Fibroblast of lung (primary cell): ENCODE data around the gene FRMD4A. TPM values are rescaled to one million over a fixed set of nuclear protein-coding genes. Genes with fewer than 3 reads are reported as not detected.

Experiments
- DNase-seq, 2 donors: peaks; one replicate each; pipeline versions ENCODE4 v3.0.0 to v3.0.0-alpha.2; 2010; ENCODE audit warnings: low read depth in 2 of 2
- H2AFZ ChIP-seq: 2 replicates; pipeline ENCODE4 v1.5.1; 2012; ENCODE audit warnings: low read length, control low read depth, inconsistent platforms
- H3K27ac ChIP-seq: 2 replicates; pipeline ENCODE4 v1.5.1; 2011; ENCODE audit warnings: low read length, control low read depth; ENCODE audit not compliant: insufficient read depth
- H3K27me3 ChIP-seq: 2 replicates; pipeline ENCODE4 v1.5.1; 2011; ENCODE audit warnings: mild to moderate bottlenecking, low read length; ENCODE audit not compliant: control insufficient read depth, insufficient read depth
- H3K36me3 ChIP-seq: 2 replicates; pipeline ENCODE4 v1.5.1; 2011; ENCODE audit warnings: low read length; ENCODE audit not compliant: control insufficient read depth, insufficient read depth
- H3K4me1 ChIP-seq: 2 replicates; pipeline ENCODE4 v1.5.1; 2011; ENCODE audit warnings: low read length; ENCODE audit not compliant: control insufficient read depth, insufficient read depth; ENCODE audit errors: extremely low read depth
- H3K4me2 ChIP-seq: 2 replicates; pipeline ENCODE4 v1.5.1; 2011; ENCODE audit warnings: low read length, control low read depth; ENCODE audit not compliant: insufficient read depth; ENCODE audit errors: extremely low read depth
- H3K4me3 ChIP-seq, 4 experiments: fragments of 200-600 bp in 1 of 4; sonication (generic) in 1 of 4; replicated peaks in 1 of 4; 2 replicates each; pipeline ENCODE4 v1.5.1; 2011 to 2016; ENCODE audit warnings: low read length in 4 of 4, low read depth in 3 of 4, mild to moderate bottlenecking in 3 of 4, control low read depth in 2 of 4, inconsistent platforms in 1 of 4, mixed read lengths in 1 of 4; ENCODE audit not compliant: insufficient read depth in 1 of 4; ENCODE audit errors: control extremely low read depth in 1 of 4
- H3K79me2 ChIP-seq: 2 replicates; pipeline ENCODE4 v1.5.1; 2012; ENCODE audit warnings: mild to moderate bottlenecking, low read length, inconsistent platforms; ENCODE audit not compliant: control insufficient read depth, insufficient read depth
- H3K9ac ChIP-seq: 2 replicates; pipeline ENCODE4 v1.5.1; 2011; ENCODE audit warnings: mild to moderate bottlenecking, low read length, control low read depth; ENCODE audit not compliant: insufficient read depth
- H3K9me3 ChIP-seq: 2 replicates; pipeline ENCODE4 v1.5.1; 2012; ENCODE audit warnings: low read depth, low read length; ENCODE audit not compliant: control insufficient read depth, insufficient read depth
- H4K20me1 ChIP-seq: 2 replicates; pipeline ENCODE4 v1.5.1; 2011; ENCODE audit warnings: low read length; ENCODE audit not compliant: control insufficient read depth, insufficient read depth; ENCODE audit errors: extremely low read depth
- EZH2 ChIP-seq: IDR thresholded peaks from 2 replicates; pipeline ENCODE4 v1.5.1; 2012; ENCODE audit warnings: low read length, control low read depth, mild to moderate bottlenecking; ENCODE audit errors: missing control alignments
- polyA plus RNA-seq, 2 donors: library from polyadenylated mRNA; depleted of rRNA in 1 of 2; stranded (reverse) in 1 of 2; unstranded in 1 of 2; fragments of >200 nt; gene quantifications; 2 replicates each; pipeline ENCODE4 v1.2.1, GENCODE V29; 2011 to 2012; ENCODE audit warnings: missing spikeins in 1 of 2
- total RNA-seq: library from RNA; depleted of rRNA; stranded (reverse); fragments of >200 nt; gene quantifications from 2 replicates; pipeline ENCODE4 v1.2.1, GENCODE V29; 2014
- TF ChIP-seq, protein P1 (sequence below), 2 donors: IDR thresholded peaks in 1 of 2; conservative IDR thresholded peaks in 1 of 2; 1 replicate in 1 of 2; 2 replicates in 1 of 2; pipeline ENCODE4 v1.5.1; 2011 to 2012; ENCODE audit warnings: low read length in 2 of 2, control low read depth in 1 of 2, inconsistent platforms in 1 of 2, low read depth in 1 of 2, mild to moderate bottlenecking in 1 of 2

The FRMD4A gene
- total and polyA plus RNA-seq, 2 donors (not counting 1 experiment from before 2014, with no cell fraction given): 26.9 to 63.6 TPM

DNA sequence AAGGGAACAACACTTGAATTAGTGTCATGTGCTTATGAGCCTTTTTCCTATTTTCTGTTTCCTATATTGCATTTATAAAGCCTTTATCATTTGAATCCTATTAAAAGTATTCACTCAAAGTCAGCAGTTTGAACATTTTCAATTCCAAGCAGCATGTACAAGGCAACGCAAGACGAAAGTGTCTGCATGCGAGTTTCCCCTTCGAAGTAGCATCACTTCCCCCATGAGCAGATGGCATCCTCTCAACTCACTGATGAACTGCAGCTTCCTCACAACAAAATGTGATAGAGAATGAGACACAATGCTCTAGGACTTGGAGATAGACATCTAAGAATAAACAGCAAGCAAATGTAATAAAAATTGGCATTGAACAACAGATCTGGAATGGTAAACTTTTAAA lies 473.3 kb downstream of the FRMD4A start:
- no peak for DNase-seq
- Histone ChIP-seq H3K4me3 (no peak overlapping the region), H3K79me2 (peaks cover 20% of the 10 kb centered on the region), H2AFZ (no peak overlapping the region), H3K4me1 (no peaks in the 10 kb centered on the region), H3K9ac (no peak overlapping the region), H3K9me3 (no peaks in the 10 kb centered on the region), H3K4me2 (no peak overlapping the region), H3K27me3 (no peaks in the 10 kb centered on the region), H3K36me3 (peaks cover 2% of the 10 kb centered on the region), H3K27ac (no peak overlapping the region), H4K20me1 (no peaks in the 10 kb centered on the region)
- TF ChIP-seq, protein P1, sequence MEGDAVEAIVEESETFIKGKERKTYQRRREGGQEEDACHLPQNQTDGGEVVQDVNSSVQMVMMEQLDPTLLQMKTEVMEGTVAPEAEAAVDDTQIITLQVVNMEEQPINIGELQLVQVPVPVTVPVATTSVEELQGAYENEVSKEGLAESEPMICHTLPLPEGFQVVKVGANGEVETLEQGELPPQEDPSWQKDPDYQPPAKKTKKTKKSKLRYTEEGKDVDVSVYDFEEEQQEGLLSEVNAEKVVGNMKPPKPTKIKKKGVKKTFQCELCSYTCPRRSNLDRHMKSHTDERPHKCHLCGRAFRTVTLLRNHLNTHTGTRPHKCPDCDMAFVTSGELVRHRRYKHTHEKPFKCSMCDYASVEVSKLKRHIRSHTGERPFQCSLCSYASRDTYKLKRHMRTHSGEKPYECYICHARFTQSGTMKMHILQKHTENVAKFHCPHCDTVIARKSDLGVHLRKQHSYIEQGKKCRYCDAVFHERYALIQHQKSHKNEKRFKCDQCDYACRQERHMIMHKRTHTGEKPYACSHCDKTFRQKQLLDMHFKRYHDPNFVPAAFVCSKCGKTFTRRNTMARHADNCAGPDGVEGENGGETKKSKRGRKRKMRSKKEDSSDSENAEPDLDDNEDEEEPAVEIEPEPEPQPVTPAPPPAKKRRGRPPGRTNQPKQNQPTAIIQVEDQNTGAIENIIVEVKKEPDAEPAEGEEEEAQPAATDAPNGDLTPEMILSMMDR (conservative IDR thresholded peaks at IDR 0.05 in 1 of 2, IDR thresholded peaks at IDR 0.05 in 1 of 2; ENCODE audit: low read depth in 1 of 2, low read length in 2 of 2): no peak
- no peak for TF ChIP-seq EZH2

DNA sequence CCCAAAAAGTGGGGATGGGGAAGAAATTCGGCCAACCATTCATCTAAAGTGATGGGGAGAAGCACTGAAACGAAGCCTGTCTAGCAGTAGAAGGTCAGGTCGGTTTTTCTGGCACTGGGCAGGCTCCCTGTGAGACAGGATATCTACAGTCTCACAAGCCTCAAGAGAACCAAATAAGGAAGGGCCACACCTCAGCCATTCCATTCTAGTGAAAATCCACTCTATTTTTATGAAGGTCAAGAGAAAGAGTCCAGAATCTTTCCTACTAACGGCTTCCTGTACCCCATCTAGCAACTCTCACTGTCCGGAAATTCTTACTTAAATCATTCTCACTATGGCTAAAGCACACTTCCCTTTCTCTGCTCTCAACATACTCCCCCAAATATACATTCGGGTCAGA lies 476.9 kb downstream of the FRMD4A start:
- H3K4me3 ChIP-seq: no peak overlapping the region
- H3K36me3 ChIP-seq: peaks cover 3% of the 10 kb centered on the region
- peak overlapping the region; percentile 45 for H3K27ac ChIP-seq
- peak in 1 of 2 donors; percentile 80 for DNase-seq
- H3K9ac ChIP-seq: no peak overlapping the region
- no peaks in the 10 kb centered on the region for H4K20me1 ChIP-seq
- no peaks in the 10 kb centered on the region for H3K9me3 ChIP-seq
- H2AFZ ChIP-seq: no peak overlapping the region
- H3K4me1 ChIP-seq: no peaks in the 10 kb centered on the region
- H3K27me3 ChIP-seq: no peaks in the 10 kb centered on the region
- no peak for TF ChIP-seq EZH2
- TF ChIP-seq, protein P1 (conservative IDR thresholded peaks at IDR 0.05 in 1 of 2, IDR thresholded peaks at IDR 0.05 in 1 of 2; ENCODE audit: low read depth in 1 of 2, low read length in 2 of 2): no peak
- H3K79me2 ChIP-seq: peaks cover 8% of the 10 kb centered on the region
- no peak overlapping the region for H3K4me2 ChIP-seq

- H3K4me3 ChIP-seq: no peak overlapping the region
- H3K79me2 ChIP-seq: peaks cover 8% of the 10 kb centered on the region
- no peaks in the 10 kb centered on the region for H3K4me1 ChIP-seq
- no peaks in the 10 kb centered on the region for H3K27me3 ChIP-seq
- H4K20me1 ChIP-seq: no peaks in the 10 kb centered on the region
- H3K4me2 ChIP-seq: no peak overlapping the region
- H3K9me3 ChIP-seq: no peaks in the 10 kb centered on the region
- TF ChIP-seq EZH2: no peak
- TF ChIP-seq, protein P1 (conservative IDR thresholded peaks at IDR 0.05 in 1 of 2, IDR thresholded peaks at IDR 0.05 in 1 of 2; ENCODE audit: low read depth in 1 of 2, low read length in 2 of 2): no peak
- no peak overlapping the region for H3K9ac ChIP-seq
- DNase-seq: no peak
- H3K36me3 ChIP-seq: peaks cover 3% of the 10 kb centered on the region
- H2AFZ ChIP-seq: no peak overlapping the region
- no peak overlapping the region for H3K27ac ChIP-seq
Observed at GRCh38 chr10:13852872-13853271, 477.9 kb downstream of the FRMD4A start.
